Activated naive CD4-positive, alpha-beta T cell treated with anti-CD3 and anti-CD28 coated beads, Interleukin-2, amount 50 U/mL, for 72 hours (primary cell): ENCODE data around the gene KCNK13. TPM values are rescaled to one million over a fixed set of nuclear protein-coding genes. Genes with fewer than 3 reads are reported as not detected.
"Not testable (repeated sequence)": the region's sequence is repeated elsewhere in the genome, so short reads cannot be mapped to it uniquely, and the experiment has no call there.

Experiments
- ATAC-seq, 2 donors: fragments of 150-1000 bp; cut with Tn5 transposase; 2 replicates each; pipeline ENCODE4 v1.10.0; 2021; ENCODE audit warnings: mild to moderate bottlenecking in 2 of 2, moderate library complexity in 2 of 2
- DNase-seq, 2 donors: peaks; one replicate each; pipeline ENCODE4 v3.0.0; 2021 to 2022; ENCODE audit warnings: low spot score in 2 of 2
- H3K27ac Mint-ChIP-seq, 2 donors: one replicate each; pipeline ENCODE4 v1.8.0; 2022; ENCODE audit warnings: mild to moderate bottlenecking in 2 of 2, mixed read lengths in 2 of 2
- H3K36me3 Mint-ChIP-seq, 2 donors: one replicate each; pipeline ENCODE4 v1.8.0; 2022; ENCODE audit warnings: mixed read lengths in 2 of 2
- H3K9me3 Mint-ChIP-seq, 2 donors: one replicate each; pipeline ENCODE4 v1.8.0; 2022; ENCODE audit warnings: mixed read lengths in 2 of 2
- total RNA-seq, 2 donors: library from RNA; stranded (reverse); gene quantifications; one replicate each; pipeline ENCODE4 v1.2.3, GENCODE V29; 2022

KCNK13 gene
- total RNA-seq, result not detected

DNA sequence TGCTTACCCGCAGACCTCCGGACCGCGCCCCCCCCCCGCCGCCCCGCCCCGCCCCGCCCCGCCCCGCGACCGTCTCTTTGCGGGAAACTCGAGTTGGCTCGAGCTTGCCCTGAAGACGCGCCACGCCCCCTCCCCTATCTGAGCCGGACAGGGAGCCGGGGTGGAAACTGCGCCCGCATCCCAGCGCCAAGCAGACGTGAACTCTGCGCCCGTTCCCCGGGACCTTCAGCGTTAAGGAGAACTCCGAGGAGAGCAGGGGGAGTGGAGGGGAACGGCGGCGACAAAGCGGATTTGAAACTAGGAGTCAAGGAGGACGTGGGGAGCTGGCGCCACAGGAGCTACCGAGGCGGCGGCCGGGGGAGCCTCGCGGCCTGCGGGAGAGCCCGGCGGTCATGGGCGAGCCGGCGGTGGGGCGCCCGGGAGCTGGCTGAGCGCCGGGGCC, at the start of gene KCNK13:
TSS of gene KCNK13 (plus strand) at position 310 of the 442 bp plus-strand sequence. CDS start 212 bp downstream, outside the sequence.
- DNase-seq, result peak in 1 of 2 donors; percentile 20
- Mint-ChIP-seq H3K27ac (no peak within 1 kb of the TSS), H3K9me3 (no peaks in the 10 kb centered on the region), H3K36me3 (peaks cover 0 to 7% of the 10 kb centered on the region in 2 donors)
- ATAC-seq, result no peak

DNA sequence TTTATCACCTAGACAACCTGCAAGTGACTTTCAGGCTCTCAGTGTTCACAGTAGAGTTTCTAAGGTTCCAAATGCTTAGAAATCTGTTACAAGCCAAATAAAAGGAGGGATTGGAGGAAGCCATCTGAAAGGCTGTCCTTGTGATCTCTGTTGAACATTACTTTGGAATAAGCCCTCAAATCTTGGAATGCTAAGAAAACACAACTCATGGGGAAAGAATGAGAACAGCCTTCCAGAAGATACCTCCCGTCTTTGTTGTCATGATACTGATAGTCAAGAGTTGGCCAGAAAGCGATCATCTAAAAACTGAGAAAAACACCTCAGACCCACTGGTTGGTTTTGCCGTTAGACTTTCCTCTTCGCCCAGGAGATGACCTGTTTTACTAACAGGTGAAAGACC, 44.4 kb upstream of the KCNK13 start:
- ATAC-seq (no peak), DNase-seq (no peak)
- Mint-ChIP-seq H3K9me3 (no peaks in the 10 kb centered on the region), H3K27ac (peak overlapping the region in 1 of 2 donors; percentile 48), H3K36me3 (peaks cover 46 to 47% of the 10 kb centered on the region in 2 donors)

DNA sequence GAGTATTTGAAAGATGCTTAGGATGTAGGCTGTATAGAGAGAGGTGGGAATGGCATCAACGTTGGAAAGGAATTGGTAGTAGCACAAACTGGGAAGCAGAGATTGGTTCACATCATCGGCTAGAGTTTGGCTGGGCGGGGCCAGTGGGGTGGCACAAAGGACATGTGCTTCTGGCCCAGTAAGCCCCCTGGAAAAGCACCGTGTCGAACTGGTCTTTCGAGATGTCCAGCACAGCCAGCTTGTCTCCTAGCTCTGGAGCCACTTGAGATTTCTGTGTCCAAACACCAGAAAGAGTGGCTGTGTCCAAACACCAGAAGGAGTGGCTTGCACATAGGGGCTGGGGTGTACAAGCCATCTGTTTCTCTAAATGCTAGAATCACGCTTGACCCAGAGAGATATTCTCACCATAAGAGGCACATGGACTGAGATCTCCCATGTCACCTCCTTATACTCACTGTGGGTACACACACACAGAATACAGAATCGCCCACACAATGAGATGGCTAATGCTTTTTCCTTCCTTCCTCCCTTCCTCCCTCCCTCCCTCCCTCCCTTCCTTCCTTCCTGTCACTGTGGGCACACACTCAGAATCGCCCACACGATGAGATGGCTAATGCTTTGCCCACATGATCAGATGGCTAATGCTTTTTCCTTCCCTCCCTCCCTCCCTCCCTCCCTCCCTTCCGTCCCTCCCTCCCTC, 41.8 kb upstream of the KCNK13 start:
- Mint-ChIP-seq H3K36me3 (peaks cover 40 to 56% of the 10 kb centered on the region in 2 donors), H3K9me3 (no peaks in the 10 kb centered on the region), H3K27ac (peak overlapping the region in 1 of 2 donors; percentile 66)
- ATAC-seq (peak in 1 of 2 donors; percentile 54), DNase-seq (no peak)

GRCh38 chr14:90023176-90023896, 38.5 kb upstream of the KCNK13 start:
- Mint-ChIP-seq H3K36me3 (peaks cover 29 to 62% of the 10 kb centered on the region in 2 donors), H3K9me3 (peaks cover 0 to 4% of the 10 kb centered on the region in 2 donors), H3K27ac (peak overlapping the region in 1 of 2 donors; percentile 45)
- DNase-seq (no peak), ATAC-seq (no peak)

- Mint-ChIP-seq H3K27ac (no peak overlapping the region), H3K36me3 (peaks cover 21 to 49% of the 10 kb centered on the region in 2 donors), H3K9me3 (peaks cover 0 to 4% of the 10 kb centered on the region in 2 donors)
- DNase-seq, result no peak
- ATAC-seq, result no peak
Observed at GRCh38 chr14:90024910-90025309, 36.9 kb upstream of the KCNK13 start.

GRCh38 chr14:90026608-90027007, 35.2 kb upstream of the KCNK13 start:
- not testable (repeated sequence) for H3K9me3 Mint-ChIP-seq, DNase-seq, ATAC-seq, H3K27ac Mint-ChIP-seq
- peaks cover 26 to 47% of the 10 kb centered on the region in 2 donors for H3K36me3 Mint-ChIP-seq

DNA sequence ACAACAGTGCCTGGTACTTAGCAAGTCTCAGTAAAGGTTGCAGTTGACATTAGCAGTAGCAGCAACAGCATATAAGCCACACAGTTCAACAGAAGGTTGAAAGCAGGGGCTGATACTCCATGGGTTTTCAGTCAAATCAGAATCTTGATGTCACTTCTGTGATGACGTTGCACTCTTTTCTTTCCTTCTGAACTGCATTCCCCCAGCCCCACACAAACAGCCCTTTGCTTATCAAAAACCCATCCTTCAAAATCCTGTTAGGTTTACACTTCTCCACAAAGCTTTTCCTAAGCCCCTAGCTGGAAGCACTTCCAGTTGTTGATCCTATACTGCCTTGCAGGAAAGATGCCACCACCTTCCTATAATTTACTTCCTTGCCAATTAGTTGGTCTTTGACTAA, 34.0 kb upstream of the KCNK13 start:
- Mint-ChIP-seq H3K9me3 (peaks cover 0 to 4% of the 10 kb centered on the region in 2 donors), H3K27ac (no peak overlapping the region), H3K36me3 (peaks cover 22 to 39% of the 10 kb centered on the region in 2 donors)
- ATAC-seq (no peak), DNase-seq (no peak)

DNA sequence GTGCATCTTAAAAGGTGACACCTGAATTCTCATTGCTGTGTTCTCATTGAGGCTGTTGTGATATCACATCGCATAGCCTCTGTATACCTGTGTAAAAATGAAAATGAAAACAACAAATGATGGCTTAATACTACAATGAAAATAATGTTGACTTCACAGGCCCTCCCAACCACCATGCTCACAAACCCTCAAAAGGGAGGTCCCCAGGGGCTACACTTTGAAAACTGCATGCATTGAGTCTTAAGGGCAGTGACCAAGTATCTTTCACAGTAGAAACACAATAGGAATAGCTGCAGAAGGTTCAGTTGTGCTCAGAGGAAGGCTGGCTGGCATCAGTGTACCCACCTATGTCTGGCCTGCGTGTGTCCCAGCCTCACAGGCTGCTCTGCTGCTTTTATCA, 27.6 kb upstream of the KCNK13 start:
- Mint-ChIP-seq H3K9me3 (no peaks in the 10 kb centered on the region), H3K27ac (peak overlapping the region in 1 of 2 donors; percentile 22), H3K36me3 (peaks cover 17 to 24% of the 10 kb centered on the region in 2 donors)
- DNase-seq (no peak), ATAC-seq (no peak)

GRCh38 chr14:90034835-90035525, 26.8 kb upstream of the KCNK13 start:
- peaks cover 17 to 30% of the 10 kb centered on the region in 2 donors for H3K36me3 Mint-ChIP-seq
- H3K9me3 Mint-ChIP-seq, result no peaks in the 10 kb centered on the region
- peak overlapping the region in 1 of 2 donors; percentile 18 for H3K27ac Mint-ChIP-seq
- ATAC-seq (no peak), DNase-seq (no peak)

DNA sequence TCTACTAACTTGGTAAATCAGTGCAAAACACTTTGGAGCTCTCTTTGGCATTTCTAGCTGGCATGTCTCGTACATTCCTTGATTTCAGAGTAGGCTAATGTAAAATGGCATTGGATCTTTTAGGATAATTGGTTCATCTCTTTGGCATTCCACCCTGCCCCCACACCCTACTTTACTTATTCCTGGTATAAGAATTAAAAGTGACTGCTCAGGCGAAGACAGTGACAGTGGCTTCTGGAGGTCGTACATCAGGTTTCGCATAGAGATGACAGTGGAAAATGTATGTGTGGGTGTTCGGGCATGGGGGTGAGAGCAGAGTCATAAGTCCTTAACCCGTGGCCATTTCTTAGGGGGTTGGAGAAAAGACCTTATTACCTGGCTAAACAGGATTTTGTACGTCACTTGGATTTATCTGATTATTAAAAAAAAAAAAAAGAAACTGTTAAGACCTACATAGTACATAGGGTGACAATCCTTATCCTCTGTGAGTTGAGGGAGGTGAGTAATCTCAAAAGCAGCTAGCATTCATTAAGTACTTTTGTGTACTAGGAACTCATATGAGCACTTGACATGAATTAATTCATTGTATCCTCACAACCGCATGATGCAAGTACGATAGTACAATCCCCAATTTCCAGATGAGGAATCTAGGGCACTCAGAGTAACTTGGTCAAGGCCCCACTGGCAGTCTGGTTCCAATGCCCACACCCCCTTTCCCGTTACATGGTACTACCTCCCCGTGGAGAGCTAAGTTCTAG, 22.4 kb upstream of the KCNK13 start:
- DNase-seq, result no peak
- peak overlapping the region in 1 of 2 donors; percentile 31 for H3K27ac Mint-ChIP-seq
- H3K36me3 Mint-ChIP-seq, result peaks cover 33% of the 10 kb centered on the region in 2 donors
- no peak for ATAC-seq
- H3K9me3 Mint-ChIP-seq, result no peaks in the 10 kb centered on the region

DNA sequence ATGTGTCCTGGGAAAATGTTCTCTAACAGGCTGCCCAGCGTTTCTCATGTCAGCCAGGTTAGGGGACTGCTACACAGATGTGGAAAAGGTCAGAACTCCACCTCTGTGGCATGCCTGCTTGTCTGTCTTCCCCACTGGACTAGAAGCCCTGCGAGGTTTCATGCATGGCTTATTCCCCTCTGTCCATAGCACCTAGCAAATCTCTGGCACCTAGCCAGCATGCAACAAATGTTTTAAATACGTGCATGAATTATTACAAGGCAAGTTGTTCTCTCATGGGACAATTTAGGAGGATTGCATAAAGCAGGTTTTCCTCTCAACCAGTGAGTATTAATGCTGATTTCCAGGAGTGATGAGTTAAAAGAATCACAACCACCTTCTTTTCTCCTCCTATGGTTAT, 21.4 kb upstream of the KCNK13 start:
- H3K9me3 Mint-ChIP-seq, result no peaks in the 10 kb centered on the region
- ATAC-seq, result no peak
- DNase-seq, result no peak
- H3K27ac Mint-ChIP-seq, result no peak overlapping the region
- peaks cover 32 to 38% of the 10 kb centered on the region in 2 donors for H3K36me3 Mint-ChIP-seq

- DNase-seq (no peak), ATAC-seq (peak in 1 of 2 donors; percentile 41)
- H3K9me3 Mint-ChIP-seq, result no peaks in the 10 kb centered on the region
- peak overlapping the region in 1 of 2 donors; percentile 61 for H3K27ac Mint-ChIP-seq
- peaks cover 32 to 40% of the 10 kb centered on the region in 2 donors for H3K36me3 Mint-ChIP-seq
Observed at GRCh38 chr14:90042496-90043252, 19.1 kb upstream of the KCNK13 start.

GRCh38 chr14:90045616-90046015, 16.2 kb upstream of the KCNK13 start:
- peaks cover 27 to 31% of the 10 kb centered on the region in 2 donors for H3K36me3 Mint-ChIP-seq
- DNase-seq, result no peak

DNA sequence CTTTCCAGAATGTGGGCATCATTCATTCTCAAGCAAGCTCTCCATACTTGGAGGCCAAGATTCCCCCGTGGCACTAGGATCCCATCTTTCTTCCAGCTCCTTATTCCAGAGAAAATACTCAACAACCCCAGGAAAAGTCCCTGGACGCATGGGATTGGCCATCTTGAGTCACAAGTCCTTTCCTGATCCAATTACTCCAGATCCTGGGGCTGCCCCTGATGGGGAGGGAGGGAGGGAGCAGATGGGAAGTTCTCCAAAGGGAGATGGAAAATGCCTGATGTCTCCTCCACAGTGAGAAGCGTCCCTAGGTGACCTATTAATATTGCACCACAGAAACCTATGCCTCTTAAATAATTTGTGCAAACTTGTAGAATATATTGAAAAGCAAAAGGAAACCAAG, 12.4 kb upstream of the KCNK13 start:
- Mint-ChIP-seq H3K36me3 (peaks cover 6 to 12% of the 10 kb centered on the region in 2 donors), H3K9me3 (no peaks in the 10 kb centered on the region), H3K27ac (no peak overlapping the region)
- ATAC-seq (no peak), DNase-seq (no peak)

More at GRCh38 chr14:90045616-90046015, 16.2 kb upstream of the KCNK13 start:
- Mint-ChIP-seq H3K27ac (no peak overlapping the region), H3K9me3 (no peaks in the 10 kb centered on the region)
- peak in 1 of 2 donors; percentile 16 for ATAC-seq

DNA sequence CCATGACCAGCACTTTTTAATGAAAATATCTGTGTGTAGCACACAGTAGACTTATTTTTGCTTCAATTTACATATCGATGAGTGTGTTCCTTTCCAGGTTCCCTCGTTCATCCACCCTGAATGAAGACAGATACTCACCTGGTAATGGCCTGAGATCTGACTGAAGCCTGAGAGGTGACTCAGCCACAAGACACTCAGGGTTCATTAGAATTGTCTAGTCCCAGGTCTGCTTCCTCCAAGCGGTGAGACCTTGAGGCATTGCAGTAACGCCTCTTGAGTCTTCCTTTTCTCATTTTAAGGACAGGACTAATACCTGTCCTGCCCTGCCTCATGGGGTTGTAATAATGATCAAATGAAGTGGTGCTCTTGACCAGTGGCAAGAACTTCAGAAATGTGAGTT, 11.5 kb upstream of the KCNK13 start:
- no peaks in the 10 kb centered on the region for H3K9me3 Mint-ChIP-seq
- no peak for ATAC-seq

More for the DNA sequence above, 11.5 kb upstream of the KCNK13 start:
- no peak for DNase-seq
- Mint-ChIP-seq H3K36me3 (peaks cover 0 to 5% of the 10 kb centered on the region in 2 donors), H3K27ac (no peak overlapping the region)
